WERI-Rb-1 (cell line): Measurements from ENCODE around the gene SEMA7A.

Source experiments
- DNase-seq: peaks from one replicate; pipeline ENCODE4 v3.0.0-alpha.2; 2020
- H3K27ac ChIP-seq: fragments of 250-450 bp; sonication (Bioruptor Pico); 2 replicates; pipeline ENCODE4 v1.5.1; 2020; ENCODE audit warnings: mild to moderate bottlenecking, moderate library complexity
- H3K27me3 ChIP-seq: fragments of 250-450 bp; sonication (Bioruptor Pico); 2 replicates; pipeline ENCODE4 v1.5.1; 2021; ENCODE audit warnings: mild to moderate bottlenecking, low read depth, moderate library complexity; ENCODE audit not compliant: insufficient read depth, severe bottlenecking
- H3K36me3 ChIP-seq: fragments of 250-450 bp; sonication (Bioruptor Pico); 2 replicates; pipeline ENCODE4 v1.5.1; 2020; ENCODE audit warnings: mild to moderate bottlenecking, moderate library complexity
- H3K4me3 ChIP-seq: 2 replicates; pipeline ENCODE4 v1.5.1; 2011; ENCODE audit warnings: low read depth, mild to moderate bottlenecking, control low read depth, low read length
- H3K9me3 ChIP-seq: fragments of 250-450 bp; sonication (Bioruptor Pico); 2 replicates; pipeline ENCODE4 v1.5.1; 2021; ENCODE audit warnings: mild to moderate bottlenecking, moderate library complexity; ENCODE audit not compliant: severe bottlenecking
- CTCF ChIP-seq: IDR thresholded peaks from 2 replicates; pipeline ENCODE4 v1.5.1; 2011; ENCODE audit warnings: low read depth, mild to moderate bottlenecking, control low read depth, inconsistent platforms, low read length

The SEMA7A gene

DNA sequence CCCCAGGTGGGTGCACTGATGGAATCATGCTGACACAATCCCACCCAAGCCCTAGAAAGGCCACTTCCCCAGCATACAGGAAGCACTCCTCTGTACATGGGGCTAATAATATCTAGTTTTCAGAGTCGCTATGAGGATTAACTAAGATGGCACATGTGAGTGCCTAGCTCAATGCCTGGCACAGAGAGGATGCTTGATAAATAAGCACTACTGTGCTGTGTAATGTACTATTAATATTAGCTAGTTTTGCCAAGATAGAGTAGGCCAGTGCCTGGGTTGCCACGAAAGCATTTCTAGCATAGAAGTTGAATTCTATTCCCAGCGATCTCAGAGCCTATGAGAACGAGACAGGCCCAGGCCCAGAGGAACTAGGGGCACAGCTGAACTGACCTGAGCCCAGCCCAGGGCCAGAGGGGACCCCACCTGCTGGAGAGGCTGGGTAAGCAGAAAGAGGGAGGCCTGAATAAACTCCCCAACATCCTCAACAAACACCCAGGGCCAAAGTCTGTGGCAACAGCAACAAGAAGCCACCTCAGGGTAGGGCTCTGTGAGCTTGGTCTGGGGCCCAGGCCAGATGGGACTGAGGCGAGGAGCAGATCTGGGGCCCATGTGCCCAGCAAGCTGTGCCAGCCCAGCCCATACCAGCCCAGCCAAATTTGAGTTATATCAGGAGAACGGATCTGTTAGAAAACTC is 7.6 kb upstream of the SEMA7A start:
- no peaks in the 10 kb centered on the region for H3K9me3 ChIP-seq
- TF ChIP-seq CTCF = no peak
- no peak overlapping the region for H3K27ac ChIP-seq
- H3K36me3 ChIP-seq = peaks cover under 1% of the 10 kb centered on the region
- no peaks in the 10 kb centered on the region for H3K27me3 ChIP-seq
- no peak overlapping the region for H3K4me3 ChIP-seq
- no peak for DNase-seq

DNA sequence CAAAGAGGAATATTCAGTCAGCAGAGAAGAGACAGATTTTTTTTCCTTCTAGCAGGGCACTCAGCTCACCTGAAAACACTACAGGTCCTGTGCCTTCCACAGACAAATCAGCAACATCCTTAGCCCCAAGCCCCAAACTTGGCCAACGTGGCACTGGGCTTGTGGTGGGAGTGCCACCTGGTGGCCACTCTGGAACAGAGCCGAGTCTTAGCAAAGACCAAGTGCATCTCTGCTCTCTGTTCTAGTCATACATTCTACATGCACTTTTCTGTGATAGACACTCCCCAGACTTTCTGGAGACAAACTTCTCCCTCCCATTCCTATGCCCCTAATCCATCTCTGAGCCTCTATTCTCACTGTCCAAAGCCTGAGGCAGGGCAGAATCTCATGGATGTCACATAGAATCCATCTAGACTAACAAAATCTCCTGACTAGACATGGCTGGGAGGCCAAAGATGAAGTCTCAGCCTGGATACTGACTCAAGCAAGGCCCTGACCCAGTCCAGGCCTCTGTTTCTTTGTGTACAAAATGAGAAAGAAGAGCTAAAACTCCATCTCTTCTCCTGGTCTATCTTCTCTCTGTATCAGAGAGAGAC is 5.1 kb upstream of the SEMA7A start:
- no peak overlapping the region for H3K4me3 ChIP-seq
- no peaks in the 10 kb centered on the region for H3K27me3 ChIP-seq
- no peaks in the 10 kb centered on the region for H3K9me3 ChIP-seq
- H3K36me3 ChIP-seq = no peaks in the 10 kb centered on the region
- DNase-seq = peak; percentile 69
- TF ChIP-seq CTCF = peak; percentile 96
- H3K27ac ChIP-seq = no peak overlapping the region

GRCh38 chr15:74438206-74438605 is 4.4 kb upstream of the SEMA7A start:
- no peak for DNase-seq

DNA sequence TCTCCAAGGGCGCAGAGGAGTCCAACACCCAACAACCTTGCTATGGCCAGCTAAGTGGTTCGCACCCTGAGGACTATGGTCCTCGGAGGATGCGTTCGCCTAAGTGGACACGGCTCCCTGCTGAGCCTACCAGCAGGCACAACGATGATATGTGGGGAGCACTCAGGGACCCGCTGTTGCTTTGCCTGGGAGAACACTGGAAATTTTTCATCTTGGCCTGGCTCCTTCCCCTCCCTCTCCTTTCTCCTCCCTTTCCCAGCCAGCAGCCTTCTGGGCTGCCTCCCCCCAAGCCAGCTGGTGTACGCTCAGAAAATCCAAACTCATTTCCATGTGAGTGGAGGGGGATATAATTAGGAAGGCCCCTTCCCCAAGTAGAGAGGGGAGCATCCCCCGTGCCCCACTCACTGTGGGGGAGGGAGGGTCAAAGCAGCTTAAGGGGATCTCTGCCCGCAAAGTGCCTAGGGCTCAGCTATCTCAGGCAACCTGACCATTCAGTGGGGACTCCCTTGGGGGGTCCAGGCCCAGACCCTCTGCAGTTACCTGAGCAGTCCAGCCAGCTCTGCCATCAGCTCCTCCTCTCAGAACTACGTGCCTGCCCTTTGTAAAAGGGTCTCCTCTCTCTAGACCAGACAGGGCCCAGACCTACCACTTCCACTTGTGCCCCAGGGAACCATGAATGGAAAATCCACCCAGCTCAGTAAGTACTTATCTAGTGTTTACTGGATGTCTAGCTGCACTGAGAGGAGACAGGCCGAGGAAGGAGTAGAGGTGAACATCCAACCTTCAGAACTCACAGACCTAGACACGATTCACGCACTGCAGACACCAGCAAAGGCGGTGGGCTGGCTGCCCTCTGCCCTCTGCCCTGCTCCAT is 742 bp upstream of the SEMA7A start:
- no peak for DNase-seq
- no peak for TF ChIP-seq CTCF
- Histone ChIP-seq H3K4me3 (peak overlapping the region; percentile 81), H3K27ac (peak overlapping the region; percentile 77), H3K9me3 (no peaks in the 10 kb centered on the region), H3K27me3 (no peaks in the 10 kb centered on the region), H3K36me3 (peaks cover 3% of the 10 kb centered on the region; the same call in 1 of the 2 replicates)

More at GRCh38 chr15:74438206-74438605, 4.4 kb upstream of the SEMA7A start:
- no peak for TF ChIP-seq CTCF
- Histone ChIP-seq H3K27me3 (no peaks in the 10 kb centered on the region), H3K4me3 (no peak overlapping the region), H3K9me3 (no peaks in the 10 kb centered on the region), H3K36me3 (peaks cover 3% of the 10 kb centered on the region; the same call in 1 of the 2 replicates), H3K27ac (no peak overlapping the region)

GRCh38 chr15:74432968-74433591 is 678 bp downstream of the SEMA7A start:
- Histone ChIP-seq H3K27me3 (no peaks in the 10 kb centered on the region), H3K27ac (peak overlapping the region; percentile 77), H3K36me3 (peaks cover 3% of the 10 kb centered on the region; the same call in 1 of the 2 replicates), H3K9me3 (no peaks in the 10 kb centered on the region), H3K4me3 (peak overlapping the region; percentile 81)
- no peak for TF ChIP-seq CTCF
- no peak for DNase-seq
